Esophagus squamous epithelium (tissue), 4 donors: ENCODE measurements around the gene MECP2.

Experiments
- CTCF ChIP-seq, 6 experiments: fragments of 450-650 bp in 4 of 6; fragments of 200-600 bp in 2 of 6; sonication (generic) in 2 of 6; IDR thresholded peaks; one replicate each; pipeline ENCODE4 v1.5.1; 2016 to 2019; ENCODE audit warnings: antibody characterized with exemption in 6 of 6, mild to moderate bottlenecking in 4 of 6, moderate library complexity in 4 of 6
- POLR2A ChIP-seq, 4 donors: fragments of 450-650 bp; IDR thresholded peaks; one replicate each; pipeline ENCODE4 v1.6.1; 2017; ENCODE audit warnings: antibody characterized with exemption in 4 of 4, mild to moderate bottlenecking in 4 of 4, moderate library complexity in 3 of 4

- no peak for TF ChIP-seq POLR2A (IDR thresholded peaks at IDR 0.05)
- TF ChIP-seq CTCF (IDR thresholded peaks at IDR 0.05): no peak
Measured at GRCh38 chrX:154010330-154011087, 87.0 kb downstream of the MECP2 start.
